HepG2 (cell line): Measurements from ENCODE around the gene SULT6B1. TPM values are rescaled to one million over a fixed set of nuclear protein-coding genes. Genes with fewer than 3 reads are reported as not detected.

Source experiments
- BCL3 ChIP-seq: sonication (generic); formaldehyde crosslinking; IDR thresholded peaks from 2 replicates; pipeline ENCODE4 v1.5.1; 2020; ENCODE audit warnings: mild to moderate bottlenecking, missing genetic modification reagents, moderate library complexity
- SAP130 ChIP-seq: IDR thresholded peaks from 2 replicates; pipeline ENCODE4 v1.6.1; 2016; ENCODE audit warnings: low read depth
- SRF ChIP-seq: IDR thresholded peaks from 2 replicates; pipeline ENCODE4 v1.6.1; 2011; ENCODE audit warnings: mild to moderate bottlenecking, low read depth, low read length, moderate library complexity
- SRY ChIP-seq: sonication (generic); formaldehyde crosslinking; IDR thresholded peaks from 2 replicates; pipeline ENCODE4 v1.8.0; 2022; ENCODE audit warnings: mild to moderate bottlenecking, missing genetic modification reagents
- ZFP90 ChIP-seq: sonication (generic); formaldehyde crosslinking; IDR thresholded peaks from 2 replicates; pipeline ENCODE4 v1.8.0; 2022; ENCODE audit warnings: missing genetic modification reagents, mild to moderate bottlenecking, inconsistent platforms, borderline replicate concordance
- ZNF335 ChIP-seq: sonication (generic); formaldehyde crosslinking; IDR thresholded peaks from 2 replicates; pipeline ENCODE4 v1.4.0; 2020; ENCODE audit warnings: missing genetic modification reagents
- ZNF460 ChIP-seq: sonication (generic); formaldehyde crosslinking; IDR thresholded peaks from 2 replicates; pipeline ENCODE4 v1.5.1; 2020; ENCODE audit warnings: missing genetic modification reagents, mild to moderate bottlenecking, borderline replicate concordance
- ZNF646 ChIP-seq: sonication (generic); formaldehyde crosslinking; IDR thresholded peaks from 2 replicates; pipeline ENCODE4 v1.9.0; 2021; ENCODE audit warnings: mild to moderate bottlenecking, missing genetic modification reagents
- polyA plus RNA-seq, 8 experiments: library from polyadenylated mRNA; depleted of rRNA in 3 of 8; stranded (reverse) in 7 of 8; unstranded in 1 of 8; fragments of >200 nt; fragmentation: Illumina TruSeq in 4 of 8; extraction: Trizol in 4 of 8; gene quantifications; 2 replicates each; pipeline versions ENCODE4 v1.2.1 to v1.2.3, GENCODE V29; 2011 to 2016; ENCODE audit warnings: low read depth in 4 of 8, missing spikeins in 1 of 8, mixed read lengths in 1 of 8; ENCODE audit not compliant: insufficient read depth in 1 of 8
- total RNA-seq, 5 experiments: library from RNA; depleted of rRNA; stranded (reverse); fragments of >200 nt; fragmentation: Illumina TruSeq; extraction: Trizol; gene quantifications; 2 replicates each; pipeline ENCODE4 v1.2.3, GENCODE V29; 2016; ENCODE audit warnings: low read depth in 1 of 5
- TF ChIP-seq, protein P1 (sequence below): IDR thresholded peaks from 2 replicates; pipeline ENCODE4 v1.6.1; 2016; ENCODE audit warnings: missing compliant biosample characterization, missing genetic modification reagents, borderline replicate concordance
- TF ChIP-seq, protein P2 (sequence below): sonication (generic); formaldehyde crosslinking; IDR thresholded peaks from 2 replicates; pipeline ENCODE4 v1.4.0; 2020; ENCODE audit warnings: missing genetic modification reagents
- TF ChIP-seq, protein P3 (sequence below): sonication (generic); formaldehyde crosslinking; IDR thresholded peaks from 2 replicates; pipeline ENCODE4 v1.4.0; 2020; ENCODE audit warnings: mild to moderate bottlenecking, missing genetic modification reagents, borderline replicate concordance

Gene SULT6B1
- total and polyA plus RNA-seq, 2 of the 13 experiments (the other 11 are each of a cell fraction or from before 2014, with no cell fraction given): not detected

DNA sequence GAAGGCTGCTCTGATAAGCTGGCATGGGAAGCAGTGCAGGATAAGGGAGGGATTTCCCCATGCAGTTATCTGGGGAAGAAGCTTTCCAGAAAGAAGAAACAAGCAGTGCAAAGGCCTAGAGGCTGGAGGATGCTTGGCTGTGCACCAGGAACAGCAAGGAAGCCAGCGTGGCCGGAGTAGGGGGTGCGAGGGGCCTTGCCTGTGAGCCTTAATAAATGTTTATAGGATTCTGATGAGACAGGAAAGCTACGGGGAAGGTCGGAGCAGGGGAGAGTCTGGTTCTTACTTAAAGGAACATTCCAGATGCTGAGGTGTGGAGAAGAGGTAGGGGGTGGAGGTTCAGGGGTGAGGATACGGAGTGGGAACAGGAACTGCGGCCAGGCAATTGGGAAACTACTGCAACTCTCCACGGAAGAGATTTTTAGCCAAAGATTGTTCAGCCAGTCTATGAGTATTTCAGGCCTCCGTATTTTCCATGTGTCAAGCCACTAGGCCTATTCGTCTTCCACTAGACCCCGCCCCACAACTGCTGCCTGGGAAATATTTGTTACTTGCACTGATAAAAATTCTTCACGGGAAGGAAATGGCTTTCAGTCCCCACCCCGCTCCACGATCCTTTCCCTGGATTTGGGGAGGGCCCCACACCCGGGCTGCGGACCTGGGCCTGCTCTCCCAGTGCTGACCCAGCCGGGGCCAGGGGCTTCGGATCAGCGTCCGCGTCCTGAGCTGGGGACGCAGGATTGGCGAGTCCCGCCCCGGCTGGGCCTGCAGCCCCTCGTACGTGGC lies 32.2 kb downstream of the SULT6B1 start (continued):
- TF ChIP-seq ZNF646 (CRISPR knock-in tag) (peak; percentile 16; the same call in 1 of the 2 replicates), ZNF460 (CRISPR knock-in tag) (no peak), BCL3 (no peak), SRF (0 out of 2 replicates have a peak, but pooled peaks have one; percentile 1), ZFP90 (CRISPR knock-in tag) (no peak), SAP130 (no peak), ZNF335 (CRISPR knock-in tag) (no peak), SRY (CRISPR knock-in tag) (0 out of 2 replicates have a peak, but pooled peaks have one; percentile 44)
- TF ChIP-seq, protein P1, sequence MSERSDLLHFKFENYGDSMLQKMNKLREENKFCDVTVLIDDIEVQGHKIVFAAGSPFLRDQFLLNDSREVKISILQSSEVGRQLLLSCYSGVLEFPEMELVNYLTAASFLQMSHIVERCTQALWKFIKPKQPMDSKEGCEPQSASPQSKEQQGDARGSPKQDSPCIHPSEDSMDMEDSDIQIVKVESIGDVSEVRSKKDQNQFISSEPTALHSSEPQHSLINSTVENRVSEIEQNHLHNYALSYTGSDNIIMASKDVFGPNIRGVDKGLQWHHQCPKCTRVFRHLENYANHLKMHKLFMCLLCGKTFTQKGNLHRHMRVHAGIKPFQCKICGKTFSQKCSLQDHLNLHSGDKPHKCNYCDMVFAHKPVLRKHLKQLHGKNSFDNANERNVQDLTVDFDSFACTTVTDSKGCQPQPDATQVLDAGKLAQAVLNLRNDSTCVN (CRISPR knock-in tag): no peak
- TF ChIP-seq, protein P2, sequence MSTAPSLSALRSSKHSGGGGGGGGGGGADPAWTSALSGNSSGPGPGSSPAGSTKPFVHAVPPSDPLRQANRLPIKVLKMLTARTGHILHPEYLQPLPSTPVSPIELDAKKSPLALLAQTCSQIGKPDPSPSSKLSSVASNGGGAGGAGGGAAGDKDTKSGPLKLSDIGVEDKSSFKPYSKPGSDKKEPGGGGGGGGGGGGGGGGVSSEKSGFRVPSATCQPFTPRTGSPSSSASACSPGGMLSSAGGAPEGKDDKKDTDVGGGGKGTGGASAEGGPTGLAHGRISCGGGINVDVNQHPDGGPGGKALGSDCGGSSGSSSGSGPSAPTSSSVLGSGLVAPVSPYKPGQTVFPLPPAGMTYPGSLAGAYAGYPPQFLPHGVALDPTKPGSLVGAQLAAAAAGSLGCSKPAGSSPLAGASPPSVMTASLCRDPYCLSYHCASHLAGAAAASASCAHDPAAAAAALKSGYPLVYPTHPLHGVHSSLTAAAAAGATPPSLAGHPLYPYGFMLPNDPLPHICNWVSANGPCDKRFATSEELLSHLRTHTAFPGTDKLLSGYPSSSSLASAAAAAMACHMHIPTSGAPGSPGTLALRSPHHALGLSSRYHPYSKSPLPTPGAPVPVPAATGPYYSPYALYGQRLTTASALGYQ (CRISPR knock-in tag): no peak
- TF ChIP-seq, protein P3, sequence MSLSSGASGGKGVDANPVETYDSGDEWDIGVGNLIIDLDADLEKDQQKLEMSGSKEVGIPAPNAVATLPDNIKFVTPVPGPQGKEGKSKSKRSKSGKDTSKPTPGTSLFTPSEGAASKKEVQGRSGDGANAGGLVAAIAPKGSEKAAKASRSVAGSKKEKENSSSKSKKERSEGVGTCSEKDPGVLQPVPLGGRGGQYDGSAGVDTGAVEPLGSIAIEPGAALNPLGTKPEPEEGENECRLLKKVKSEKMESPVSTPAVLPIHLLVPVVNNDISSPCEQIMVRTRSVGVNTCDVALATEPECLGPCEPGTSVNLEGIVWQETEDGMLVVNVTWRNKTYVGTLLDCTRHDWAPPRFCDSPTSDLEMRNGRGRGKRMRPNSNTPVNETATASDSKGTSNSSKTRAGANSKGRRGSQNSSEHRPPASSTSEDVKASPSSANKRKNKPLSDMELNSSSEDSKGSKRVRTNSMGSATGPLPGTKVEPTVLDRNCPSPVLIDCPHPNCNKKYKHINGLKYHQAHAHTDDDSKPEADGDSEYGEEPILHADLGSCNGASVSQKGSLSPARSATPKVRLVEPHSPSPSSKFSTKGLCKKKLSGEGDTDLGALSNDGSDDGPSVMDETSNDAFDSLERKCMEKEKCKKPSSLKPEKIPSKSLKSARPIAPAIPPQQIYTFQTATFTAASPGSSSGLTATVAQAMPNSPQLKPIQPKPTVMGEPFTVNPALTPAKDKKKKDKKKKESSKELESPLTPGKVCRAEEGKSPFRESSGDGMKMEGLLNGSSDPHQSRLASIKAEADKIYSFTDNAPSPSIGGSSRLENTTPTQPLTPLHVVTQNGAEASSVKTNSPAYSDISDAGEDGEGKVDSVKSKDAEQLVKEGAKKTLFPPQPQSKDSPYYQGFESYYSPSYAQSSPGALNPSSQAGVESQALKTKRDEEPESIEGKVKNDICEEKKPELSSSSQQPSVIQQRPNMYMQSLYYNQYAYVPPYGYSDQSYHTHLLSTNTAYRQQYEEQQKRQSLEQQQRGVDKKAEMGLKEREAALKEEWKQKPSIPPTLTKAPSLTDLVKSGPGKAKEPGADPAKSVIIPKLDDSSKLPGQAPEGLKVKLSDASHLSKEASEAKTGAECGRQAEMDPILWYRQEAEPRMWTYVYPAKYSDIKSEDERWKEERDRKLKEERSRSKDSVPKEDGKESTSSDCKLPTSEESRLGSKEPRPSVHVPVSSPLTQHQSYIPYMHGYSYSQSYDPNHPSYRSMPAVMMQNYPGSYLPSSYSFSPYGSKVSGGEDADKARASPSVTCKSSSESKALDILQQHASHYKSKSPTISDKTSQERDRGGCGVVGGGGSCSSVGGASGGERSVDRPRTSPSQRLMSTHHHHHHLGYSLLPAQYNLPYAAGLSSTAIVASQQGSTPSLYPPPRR (CRISPR knock-in tag): no peak; the same call in 1 of the 2 replicates
